Sigmoid colon (tissue), 4 donors: Measurements from ENCODE around the gene HNRNPA3.
"Not testable (repeated sequence)": the region's sequence is repeated elsewhere in the genome, so short reads cannot be mapped to it uniquely, and the experiment has no call there.

ENCODE experiments used
- CTCF ChIP-seq, 4 experiments: fragments of 450-650 bp in 3 of 4; fragments of 200-600 bp in 1 of 4; IDR thresholded peaks; one replicate each; pipeline ENCODE4 v1.5.1; 2016 to 2019; ENCODE audit warnings: antibody characterized with exemption in 4 of 4, mild to moderate bottlenecking in 3 of 4, moderate library complexity in 2 of 4
- EP300 ChIP-seq, 4 donors: sonication (generic); formaldehyde crosslinking; IDR thresholded peaks; one replicate each; pipeline ENCODE4 v1.6.1; 2017; ENCODE audit warnings: antibody characterized with exemption in 4 of 4
- POLR2A ChIP-seq, 2 donors: fragments of 450-650 bp; IDR thresholded peaks; one replicate each; pipeline ENCODE4 v1.6.1; 2016; ENCODE audit warnings: antibody characterized with exemption in 2 of 2, mild to moderate bottlenecking in 2 of 2, moderate library complexity in 2 of 2
- POLR2AphosphoS5 ChIP-seq, 4 donors: sonication (generic); formaldehyde crosslinking; IDR thresholded peaks; one replicate each; pipeline ENCODE4 v1.6.1; 2017; ENCODE audit warnings: antibody characterized with exemption in 4 of 4

DNA sequence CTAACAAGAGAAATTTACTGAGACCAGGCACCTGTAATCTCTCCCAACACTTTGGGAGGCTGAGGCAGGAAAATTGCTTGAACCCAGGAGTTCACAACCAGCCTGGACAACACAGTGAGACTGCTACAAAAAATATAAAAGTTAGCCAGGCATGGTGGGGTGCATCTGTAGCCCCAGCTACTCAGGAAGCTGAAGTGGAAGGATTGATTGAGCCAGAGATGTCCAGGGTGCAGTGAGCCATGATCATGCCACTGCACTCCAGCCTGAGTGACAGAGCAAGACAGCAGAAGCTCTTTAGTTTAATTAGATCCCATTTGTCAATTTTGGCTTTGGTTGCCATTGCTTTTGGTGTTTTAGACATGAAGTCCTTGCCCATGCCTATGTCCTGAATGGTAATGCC lies 32.9 kb upstream of the HNRNPA3 start:
- not testable (repeated sequence) for TF ChIP-seq CTCF, POLR2A, EP300, POLR2AphosphoS5 (IDR thresholded peaks at IDR 0.05)
